Esophagus mucosa (tissue), 1 donor: Measurements from ENCODE around the gene BORCS6. TPM values are rescaled to one million over a fixed set of nuclear protein-coding genes. Genes with fewer than 3 reads are reported as not detected.
A peak's percentile ranks its signal among the peaks of the same experiment; 100 is the strongest.

Experiments
- ATAC-seq: fragments of 200-7000 bp; cut with Tn5 transposase; one replicate; pipeline ENCODE4 v1.9.1; 2020
- total RNA-seq: library from RNA; stranded (reverse); gene quantifications from one replicate; pipeline ENCODE4 v1.2.4, GENCODE V29; 2023
- donor health status: DM: yes; HTN: yes; CAD: no.

BORCS6 gene
- total RNA-seq, 1 donor from 2014 or later, result 6.3 TPM

DNA sequence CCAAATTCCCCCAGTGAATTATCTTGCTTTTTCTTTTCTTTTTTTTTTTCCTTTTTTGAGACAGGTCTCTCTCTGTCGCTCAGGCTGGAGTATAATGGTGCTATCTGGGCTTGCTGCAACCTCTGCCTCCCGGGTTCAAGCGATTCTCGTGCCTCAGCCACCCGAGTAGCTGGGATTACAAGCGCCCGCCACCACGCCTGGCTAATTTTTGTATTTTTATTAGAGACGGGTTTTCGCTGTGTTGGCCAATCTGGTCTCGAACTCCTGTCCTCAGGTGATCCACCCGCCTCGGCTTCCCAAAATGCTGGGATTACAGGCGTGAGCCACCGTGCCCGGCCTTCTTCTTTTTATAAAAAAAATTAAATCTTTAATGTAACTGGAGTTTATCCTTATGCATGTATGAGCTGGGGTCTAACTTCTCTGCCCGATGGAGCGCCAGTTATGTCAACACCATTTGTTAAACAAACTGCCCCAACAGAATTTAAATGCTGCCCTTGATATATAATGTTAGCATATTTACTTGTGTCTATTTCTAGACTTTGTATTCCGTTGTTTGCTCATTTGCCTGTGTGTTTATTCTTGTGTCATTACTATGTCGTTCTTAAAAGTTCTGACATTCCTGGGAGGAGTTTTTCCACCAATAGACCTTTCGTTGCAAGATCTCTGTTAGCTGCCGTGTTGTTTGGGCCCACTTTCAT lies 20.9 kb upstream of the BORCS6 start:
- no peak for ATAC-seq

DNA sequence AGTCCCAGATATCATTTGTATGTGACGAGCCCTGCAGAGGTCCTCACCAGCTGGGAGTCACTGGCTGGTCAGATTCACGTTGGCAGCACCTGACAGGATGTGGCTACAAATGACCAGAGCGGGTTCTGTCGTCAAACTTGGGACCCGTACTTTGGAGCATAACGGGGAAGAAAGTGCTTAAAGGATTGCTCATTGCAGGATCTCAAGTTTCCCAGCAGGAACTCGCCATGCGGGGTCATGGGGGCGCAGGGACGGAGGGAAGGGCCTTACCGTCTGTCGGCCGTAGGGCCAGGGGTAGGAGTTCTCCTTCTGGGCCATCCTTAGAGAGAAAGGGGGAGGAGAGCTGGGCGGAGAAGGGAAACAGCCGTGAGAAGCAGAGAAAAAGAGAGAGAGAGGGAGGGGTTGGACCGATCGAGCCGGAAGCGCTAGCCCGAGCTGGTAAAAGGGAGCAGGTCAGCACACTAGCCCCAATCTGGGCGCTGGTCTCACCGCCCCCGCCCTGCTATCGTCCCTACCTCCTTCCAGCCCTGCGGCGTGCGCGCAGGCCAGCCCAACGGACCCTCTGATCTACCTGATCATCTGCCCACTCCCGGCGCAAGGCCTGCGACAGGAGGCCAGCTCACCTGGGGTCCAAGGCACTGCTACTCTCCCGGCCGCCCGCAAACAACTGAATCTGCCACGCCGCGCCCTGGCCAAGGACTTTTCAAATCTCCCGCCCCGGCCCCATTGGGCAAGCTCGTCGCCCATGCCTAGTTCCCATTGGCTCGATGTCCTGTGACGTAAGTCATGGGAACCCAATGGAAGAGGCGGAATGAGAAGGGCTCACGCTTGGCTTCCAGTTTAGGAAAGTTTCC lies 20.2 kb upstream of the BORCS6 start, which contains the start of gene AURKB:
Gene AURKB (minus strand): TSS at position 669 of the 854 bp plus-strand sequence. CDS start 351 bp downstream, at position 318.
- ATAC-seq, result peak; percentile 90

DNA sequence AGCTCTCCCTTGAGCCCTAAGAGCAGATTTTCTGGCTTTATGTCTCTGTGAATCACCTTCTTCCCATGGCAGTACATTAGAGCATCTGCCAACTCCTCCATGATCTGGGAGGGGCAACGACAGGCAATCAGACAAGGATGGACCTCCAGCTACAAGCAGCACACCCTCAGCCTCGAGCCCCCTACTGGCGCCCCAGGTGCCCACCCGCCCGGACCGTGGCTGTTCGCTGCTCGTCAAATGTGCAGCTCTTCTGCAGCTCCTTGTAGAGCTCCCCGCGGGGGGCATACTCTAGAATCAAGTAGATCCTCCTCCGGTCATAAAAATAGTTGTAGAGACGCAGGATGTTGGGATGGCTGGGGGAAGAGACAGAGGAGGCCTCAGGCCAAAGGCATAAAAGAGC lies 16.6 kb upstream of the BORCS6 start:
- ATAC-seq, result no peak

DNA sequence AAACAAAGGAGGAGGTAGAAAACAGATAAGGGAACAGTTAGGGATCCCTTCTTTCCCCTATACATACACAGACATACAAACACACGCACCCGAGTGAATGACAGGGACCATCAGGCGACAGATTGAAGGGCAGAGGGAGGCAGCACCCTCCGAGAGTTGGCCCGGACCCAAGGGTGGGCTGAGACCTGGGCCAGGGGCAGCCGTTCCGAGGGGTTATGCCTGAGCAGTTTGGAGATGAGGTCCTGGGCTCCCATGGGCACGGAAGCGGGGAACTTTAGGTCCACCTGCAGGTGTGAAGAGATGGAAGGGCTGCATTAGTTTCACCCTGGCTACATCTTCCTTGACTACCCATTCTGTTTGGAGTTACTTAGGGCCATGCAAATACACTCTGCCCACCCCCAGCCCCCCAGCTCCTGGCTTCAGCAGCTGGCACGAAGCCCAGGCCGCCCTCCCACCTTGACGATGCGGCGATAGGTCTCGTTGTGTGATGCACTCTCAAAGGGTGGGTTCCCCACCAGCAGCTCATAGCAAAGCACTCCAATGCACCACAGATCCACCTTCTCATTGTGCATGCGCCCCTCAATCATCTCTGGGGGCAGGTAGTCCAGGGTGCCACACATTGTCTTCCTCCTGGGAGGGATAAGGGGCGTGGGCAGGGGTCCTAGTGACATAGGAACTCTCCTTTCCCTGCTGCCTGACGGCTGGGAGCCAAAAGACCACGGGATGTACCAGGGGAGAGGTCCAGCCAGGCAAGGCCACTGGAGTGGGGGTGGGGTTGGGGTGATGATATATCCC lies 15.0 kb upstream of the BORCS6 start:
- ATAC-seq, result no peak

DNA sequence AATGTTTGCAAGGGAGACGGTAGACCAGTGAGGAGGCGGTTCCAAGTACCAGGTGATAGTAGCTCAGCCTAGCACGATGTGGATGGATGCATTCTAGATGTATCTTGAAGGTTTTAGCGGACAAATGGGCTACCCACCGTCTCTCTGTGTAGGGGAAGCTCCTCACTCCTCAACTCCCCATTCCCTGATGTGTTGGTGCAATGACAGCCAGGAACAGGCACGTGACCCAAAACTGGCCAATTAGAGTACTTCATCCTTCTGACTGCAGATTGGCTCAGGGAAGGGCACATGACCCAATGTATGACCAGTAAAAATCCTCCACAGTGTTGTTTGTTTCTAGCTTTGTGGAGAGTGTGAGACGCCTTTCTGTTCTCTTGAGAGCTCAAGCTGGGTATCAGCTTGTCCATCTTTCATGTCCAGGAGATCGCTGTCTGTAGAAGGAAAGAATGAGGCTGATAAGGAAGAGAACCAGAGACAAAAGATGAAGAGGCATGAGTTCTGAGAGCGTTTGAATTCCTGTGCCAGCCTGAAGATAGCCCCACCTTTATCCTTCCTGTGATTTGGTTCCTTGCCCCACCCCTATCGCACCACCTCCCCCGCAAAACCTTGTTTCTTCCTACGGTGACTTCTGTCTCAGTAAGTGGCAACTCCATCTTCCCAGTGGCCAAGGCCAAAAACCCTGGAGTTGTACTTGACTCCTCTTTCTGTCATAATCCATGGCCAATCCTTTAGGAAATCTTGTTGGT lies 2.3 kb upstream of the BORCS6 start:
- peak; percentile 50 for ATAC-seq

DNA sequence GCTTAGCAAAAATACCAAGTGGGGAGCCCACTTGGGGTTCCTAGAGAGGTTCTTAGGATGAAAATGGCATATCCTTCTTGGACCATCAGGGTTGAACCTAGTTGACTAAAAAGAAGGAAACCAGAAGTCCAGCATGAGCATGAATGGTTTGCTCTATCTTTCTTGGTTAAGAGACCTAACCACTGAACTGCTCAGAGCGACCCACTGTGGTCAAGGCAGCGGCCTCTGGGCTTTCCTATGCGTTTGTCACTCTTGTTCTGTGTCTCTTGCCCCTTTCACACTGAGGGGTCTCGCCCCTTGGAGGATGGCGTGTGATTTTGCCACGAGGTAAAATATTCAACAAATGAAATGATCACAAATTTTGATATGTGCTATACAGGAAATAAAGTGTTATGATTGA lies 526 bp upstream of the BORCS6 start:
- ATAC-seq, result no peak

DNA sequence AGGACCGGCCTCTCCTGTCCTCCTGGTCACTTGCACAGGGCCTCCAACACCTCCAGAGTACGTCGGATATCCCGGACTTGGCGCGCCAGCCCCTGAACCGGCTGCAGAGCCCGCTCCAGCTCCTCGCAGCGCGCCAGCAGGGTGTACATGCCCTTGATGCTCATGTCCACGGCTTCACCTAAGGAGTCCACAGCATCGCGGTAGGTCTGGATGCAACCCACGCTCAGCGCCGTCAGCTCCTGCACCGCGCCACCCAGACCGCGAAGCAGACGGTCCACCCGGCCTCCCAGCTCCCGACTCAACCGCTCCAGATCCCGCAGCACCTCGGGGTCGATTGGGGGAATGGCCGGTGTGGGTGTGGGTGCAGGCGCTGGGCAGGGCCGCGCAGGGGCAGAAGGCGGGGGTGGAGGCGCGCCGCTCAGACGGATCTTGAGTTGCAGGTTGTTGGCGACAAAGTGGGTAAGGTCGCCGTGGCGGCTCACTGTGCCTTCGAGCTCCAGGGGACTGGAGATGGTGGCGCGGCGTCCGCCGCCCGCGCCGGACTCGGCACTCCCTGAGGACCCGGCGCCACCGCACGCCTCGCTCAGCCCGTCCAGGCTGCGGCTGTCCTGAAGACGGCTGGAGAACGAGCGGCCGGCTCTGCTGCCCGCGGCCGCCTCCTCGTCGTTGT lies 804 bp downstream of the BORCS6 start:
- ATAC-seq, result no peak

DNA sequence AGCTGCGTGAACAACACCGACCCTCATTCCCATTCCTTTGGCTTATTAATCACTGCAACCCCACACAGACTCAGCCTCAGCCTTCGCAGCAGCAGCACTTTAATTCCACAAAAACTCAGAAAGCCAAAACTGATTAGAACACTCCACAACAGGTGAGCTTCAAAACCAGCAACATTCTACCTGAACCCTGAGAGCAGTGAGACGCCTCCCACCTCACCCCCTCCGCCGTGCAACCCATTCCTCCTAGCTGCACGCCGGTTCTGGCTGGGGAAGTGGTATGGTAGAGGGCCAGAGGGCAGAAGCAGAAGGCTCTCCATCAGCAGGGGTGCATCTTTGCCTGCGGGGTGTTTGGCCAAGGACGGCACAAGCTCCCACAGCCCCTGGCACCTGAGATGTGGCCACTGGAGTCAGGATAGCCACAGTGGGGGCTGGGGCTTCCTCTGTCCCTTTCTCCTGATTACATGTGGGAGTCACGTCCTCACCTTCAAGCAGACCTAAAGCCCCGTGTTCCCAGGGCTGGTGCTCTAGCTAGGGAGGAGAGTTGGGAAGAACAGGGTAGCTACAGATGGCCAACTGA lies 1.6 kb downstream of the BORCS6 start:
- no peak for ATAC-seq

DNA sequence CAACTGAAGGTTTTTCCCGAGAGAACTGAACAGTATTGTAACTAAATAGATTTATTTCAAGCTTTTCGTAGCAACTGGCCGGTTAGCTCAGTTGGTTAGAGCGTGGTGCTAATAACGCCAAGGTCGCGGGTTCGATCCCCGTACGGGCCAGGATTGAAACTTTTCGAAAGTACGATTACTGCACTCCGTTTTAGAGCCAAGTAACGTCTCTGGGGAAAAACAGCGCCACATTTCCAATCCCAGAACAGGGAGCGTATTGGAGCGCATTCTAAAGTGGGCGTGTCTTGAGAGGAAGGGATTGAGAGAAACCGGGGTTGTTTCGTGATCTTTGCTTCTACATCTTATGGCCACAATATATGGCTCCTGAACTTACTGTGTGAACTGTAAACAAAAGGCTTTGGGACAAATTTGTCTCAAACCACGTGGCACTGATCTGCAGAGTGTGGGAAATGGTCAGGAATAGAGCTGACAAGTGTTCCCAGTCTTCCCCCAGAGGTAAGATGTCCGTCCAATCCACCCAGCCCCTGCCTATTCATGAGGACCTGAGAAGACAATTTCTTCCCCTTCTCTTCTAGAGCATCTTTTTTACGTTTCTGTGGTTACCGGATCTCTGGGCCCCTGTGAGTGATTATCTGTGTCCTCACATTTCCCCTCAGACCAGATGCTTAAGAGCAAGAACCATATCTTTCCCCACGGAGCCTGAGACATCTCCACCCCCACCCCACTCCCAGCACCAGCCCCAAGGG lies 2.3 kb downstream of the BORCS6 start:
- peak; percentile 68 for ATAC-seq

DNA sequence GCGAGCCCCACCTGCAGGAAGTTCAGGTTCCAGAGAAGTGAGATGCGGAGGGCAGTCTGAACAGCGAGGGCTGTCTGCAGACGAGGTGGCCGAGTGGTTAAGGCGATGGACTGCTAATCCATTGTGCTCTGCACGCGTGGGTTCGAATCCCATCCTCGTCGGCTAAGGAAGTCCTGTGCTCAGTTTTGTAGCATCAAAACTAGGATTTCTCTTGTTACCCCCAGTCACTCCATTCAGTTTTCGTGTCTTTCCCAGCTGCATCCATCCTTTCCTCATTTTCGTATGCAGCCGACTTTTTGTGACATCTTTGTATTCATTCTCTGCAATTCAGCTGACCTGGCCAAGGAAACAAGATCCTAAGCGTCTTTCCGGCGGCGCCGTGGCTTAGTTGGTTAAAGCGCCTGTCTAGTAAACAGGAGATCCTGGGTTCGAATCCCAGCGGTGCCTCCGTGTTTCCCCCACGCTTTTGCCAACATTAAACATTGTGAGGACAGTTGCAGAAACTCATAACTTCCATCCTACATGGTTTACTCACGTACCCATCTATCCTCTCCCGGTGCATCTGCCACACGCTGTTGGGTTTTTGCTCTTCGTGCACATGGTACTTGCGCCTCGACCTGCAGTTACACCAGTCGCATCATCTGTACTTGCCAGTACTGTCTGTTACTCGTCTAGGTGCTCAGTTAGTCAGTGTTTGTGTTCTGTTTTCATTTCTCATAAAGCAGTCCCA lies 3.0 kb downstream of the BORCS6 start:
- ATAC-seq, result peak; percentile 68

DNA sequence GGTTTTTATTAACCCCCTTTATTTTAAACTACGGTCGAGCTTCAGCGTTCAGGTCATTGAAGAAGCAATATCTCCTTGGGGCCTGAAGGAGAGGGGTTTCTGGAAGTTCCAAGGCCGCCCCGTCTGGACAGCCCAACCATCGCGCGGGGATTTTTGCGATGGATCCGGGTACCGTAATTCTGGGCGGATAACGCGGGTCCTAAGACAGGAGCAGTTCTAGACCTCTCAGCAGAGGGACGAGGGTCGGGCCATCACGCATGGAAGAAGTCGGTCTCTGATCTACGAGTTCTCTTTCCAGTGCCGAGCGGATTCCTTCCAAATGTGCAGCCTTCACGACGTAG lies 3.6 kb downstream of the BORCS6 start:
- no peak for ATAC-seq

DNA sequence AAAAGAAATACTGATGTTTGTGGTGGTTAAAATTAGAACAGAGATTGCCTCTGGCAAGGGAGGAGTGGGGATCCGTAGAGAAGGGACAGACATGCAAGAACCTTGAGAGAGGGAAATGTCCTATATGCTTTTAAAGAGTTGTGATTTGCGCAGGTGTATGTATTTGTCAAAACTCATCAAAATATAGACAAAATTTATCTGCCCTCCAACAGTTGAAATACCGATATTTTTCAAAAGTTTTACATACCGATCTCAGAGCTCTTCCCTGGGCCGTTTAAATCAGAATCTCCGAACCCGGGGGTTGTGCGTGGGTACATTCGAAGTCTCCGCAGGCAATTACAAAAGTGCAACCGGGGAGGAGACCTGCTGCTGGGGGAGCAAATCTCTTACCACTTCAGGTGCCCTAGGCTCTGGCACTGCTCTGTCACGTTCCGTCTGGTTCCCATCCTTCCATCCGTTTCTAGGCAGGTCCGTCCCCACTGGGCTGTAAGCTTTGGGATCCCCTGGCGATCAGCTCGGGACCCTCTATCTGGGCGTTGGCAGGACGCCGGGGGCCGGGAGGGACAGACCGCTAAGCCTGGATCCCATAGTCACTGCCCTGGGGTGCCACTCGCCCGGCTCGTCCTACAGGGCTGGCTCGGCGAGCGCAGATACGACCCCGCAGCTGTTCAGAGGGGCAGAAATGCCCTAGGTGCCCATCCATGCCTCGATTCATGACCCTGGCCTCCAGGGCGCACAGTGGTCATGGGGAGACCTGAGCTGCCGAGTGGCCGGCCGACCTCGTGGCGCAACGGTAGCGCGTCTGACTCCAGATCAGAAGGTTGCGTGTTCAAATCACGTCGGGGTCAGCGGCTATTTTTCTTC lies 4.2 kb downstream of the BORCS6 start:
- ATAC-seq, result peak; percentile 27

DNA sequence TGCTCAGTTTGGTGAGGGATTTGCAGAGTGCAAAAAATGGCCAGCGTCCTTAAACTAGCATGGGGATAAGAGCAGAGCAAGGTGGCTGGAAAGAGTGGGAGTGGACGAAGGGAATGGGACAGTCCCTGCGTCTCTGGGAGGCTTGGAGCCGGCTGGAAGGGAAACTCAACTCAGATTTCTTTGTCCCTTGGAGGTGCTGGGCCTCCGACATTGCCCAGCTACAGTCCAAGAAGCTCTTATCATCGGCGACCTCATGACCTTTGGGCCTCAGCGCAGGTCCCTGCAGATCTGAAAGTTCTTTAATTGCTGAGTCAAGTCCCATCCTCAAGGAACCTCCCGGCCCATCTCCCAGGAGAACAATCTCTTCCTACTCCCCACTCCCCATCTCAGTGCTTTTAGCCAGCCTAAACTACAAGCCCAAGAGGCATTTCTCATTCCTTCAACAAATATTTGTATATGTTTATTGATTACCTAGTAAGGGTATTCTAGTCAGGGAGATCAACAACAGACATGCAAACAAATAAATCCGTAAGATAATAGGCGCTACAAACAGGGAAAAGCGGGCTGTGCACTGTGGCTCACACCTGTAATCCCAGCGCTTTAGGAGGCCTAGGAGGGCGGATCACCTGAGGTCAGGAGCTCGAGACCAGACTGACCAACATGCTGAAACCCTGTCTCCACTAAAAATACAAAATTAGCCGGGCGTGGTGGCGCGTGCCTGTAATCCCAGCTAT lies 12.8 kb downstream of the BORCS6 start:
- ATAC-seq, result no peak

DNA sequence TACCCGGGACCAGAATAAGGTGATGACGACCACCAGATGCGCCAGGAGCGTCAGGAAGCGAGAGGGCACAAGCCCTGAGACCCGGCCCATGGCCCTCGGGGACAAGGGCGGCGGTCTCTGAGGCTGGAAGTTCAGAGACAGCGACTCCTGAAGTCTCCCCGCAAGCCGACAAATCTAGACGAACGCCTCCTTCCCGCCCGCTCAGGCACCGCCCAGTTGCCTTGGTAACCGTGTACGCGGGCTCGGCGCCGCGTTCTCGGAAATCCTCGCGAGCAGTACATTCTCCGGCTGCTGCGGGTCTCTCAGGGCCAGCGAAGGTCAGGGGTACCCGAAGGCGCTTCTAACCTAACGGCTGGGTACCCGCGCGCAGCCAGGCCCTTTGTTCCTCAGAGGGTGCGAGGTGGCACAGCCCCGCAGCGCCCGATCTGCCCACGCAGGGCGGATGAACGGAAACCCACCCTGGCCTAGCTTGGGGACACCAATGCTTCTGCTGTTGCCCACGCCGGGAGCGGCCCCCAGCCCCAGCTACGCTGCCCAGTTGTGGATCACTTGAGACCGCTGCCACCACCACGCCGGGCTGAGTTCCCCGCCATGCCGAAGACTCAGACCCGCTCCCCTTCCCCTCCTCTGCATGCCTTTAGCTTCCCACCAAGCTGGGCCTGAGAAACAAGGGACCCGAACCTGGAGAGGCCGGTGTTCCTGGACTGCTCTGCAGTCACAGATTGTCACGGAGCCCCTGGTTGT lies 13.6 kb downstream of the BORCS6 start, which contains the start of gene TMEM107:
Gene TMEM107 (minus strand): TSS at position 184 of the 744 bp plus-strand sequence. CDS start 94 bp downstream, at position 90.
- ATAC-seq, result peak; percentile 65

DNA sequence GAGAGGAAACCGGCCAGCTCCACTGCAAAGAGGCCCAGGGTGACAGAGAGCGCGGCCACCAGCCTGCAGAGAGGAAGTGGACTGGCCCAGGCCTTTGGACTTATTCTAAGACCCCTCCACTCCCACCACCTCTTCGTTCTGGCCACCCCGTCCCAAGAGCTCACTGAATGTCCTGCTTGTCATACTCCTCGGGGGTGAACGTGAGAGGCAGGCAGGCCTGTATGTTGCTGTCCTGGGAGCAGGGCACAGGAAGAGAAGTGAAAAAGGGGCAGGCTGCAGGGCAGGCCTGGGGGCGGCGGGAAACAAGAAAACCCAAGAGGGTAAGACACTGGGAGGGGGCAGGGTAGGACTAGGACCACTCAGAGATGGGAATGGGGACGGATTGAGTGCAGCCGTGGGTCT lies 14.2 kb downstream of the BORCS6 start:
- peak; percentile 1 for ATAC-seq

DNA sequence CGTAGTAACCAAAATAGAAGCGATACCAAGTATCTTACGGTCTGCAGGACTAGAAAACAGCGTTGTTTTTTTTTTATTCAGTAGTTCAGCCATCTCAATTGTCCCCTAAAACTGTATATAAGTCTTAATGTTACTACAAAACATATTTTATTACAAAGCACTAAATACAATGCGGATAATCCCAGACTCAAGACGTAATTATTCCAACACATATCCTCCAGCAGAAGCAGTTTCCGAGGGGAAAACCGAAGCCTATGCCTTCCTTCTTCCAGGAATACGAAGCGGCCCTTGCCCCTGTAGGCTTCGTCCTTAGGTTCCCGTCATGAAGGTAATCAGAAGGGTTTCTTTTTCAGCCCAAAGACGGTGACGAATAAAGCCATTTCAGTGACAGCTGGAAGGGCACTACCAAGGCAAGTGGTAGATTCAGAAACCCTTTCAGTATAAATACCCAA lies 16.1 kb downstream of the BORCS6 start:
- ATAC-seq, result no peak
